Upper lobe of left lung (tissue), 6 donors: Measurements from ENCODE around the gene AGBL5. TPM values are rescaled to one million over a fixed set of nuclear protein-coding genes. Genes with fewer than 3 reads are reported as not detected.
A peak's percentile ranks its signal among the peaks of the same experiment; 100 is the strongest.

Experiments
- ATAC-seq, 2 donors: fragments of 200-7000 bp; cut with Tn5 transposase; one replicate each; pipeline ENCODE4 v1.9.1; 2022; ENCODE audit warnings: mild to moderate bottlenecking in 2 of 2, moderate library complexity in 2 of 2; ENCODE audit not compliant: low FRiP score in 2 of 2
- DNase-seq, 2 donors: peaks; one replicate each; pipeline ENCODE4 v3.0.0-alpha.2; 2019 to 2020
- H3K27ac ChIP-seq, 4 donors: fragments of 200-600 bp; sonication (generic); one replicate each; pipeline ENCODE4 v1.5.1; 2016 to 2019
- H3K27me3 ChIP-seq, 4 donors: fragments of 200-600 bp; sonication (generic); one replicate each; pipeline ENCODE4 v1.5.1; 2017 to 2019
- H3K36me3 ChIP-seq, 4 donors: fragments of 200-600 bp; sonication (generic); one replicate each; pipeline ENCODE4 v1.5.1; 2016 to 2019
- H3K4me1 ChIP-seq, 4 donors: fragments of 200-600 bp; sonication (generic); one replicate each; pipeline ENCODE4 v1.5.1; 2018 to 2019
- H3K4me3 ChIP-seq, 4 donors: fragments of 200-600 bp; sonication (generic); one replicate each; pipeline ENCODE4 v1.5.1; 2017 to 2019; ENCODE audit warnings: mild to moderate bottlenecking in 2 of 4, moderate library complexity in 1 of 4
- H3K9me3 ChIP-seq, 4 donors: fragments of 200-600 bp; sonication (generic); one replicate each; pipeline ENCODE4 v1.5.1; 2018 to 2019
- CTCF ChIP-seq, 6 experiments: fragments of 450-650 bp in 4 of 6; fragments of 200-600 bp in 2 of 6; sonication (generic) in 2 of 6; IDR thresholded peaks; one replicate each; pipeline ENCODE4 v1.5.1; 2016 to 2019; ENCODE audit warnings: antibody characterized with exemption in 6 of 6
- EP300 ChIP-seq, 4 donors: sonication (generic); formaldehyde crosslinking; IDR thresholded peaks; one replicate each; pipeline ENCODE4 v1.5.1; 2017; ENCODE audit warnings: antibody characterized with exemption in 4 of 4, control low read depth in 2 of 4
- POLR2A ChIP-seq, 4 donors: fragments of 450-650 bp; IDR thresholded peaks; one replicate each; pipeline ENCODE4 v1.5.1; 2016 to 2017; ENCODE audit warnings: antibody characterized with exemption in 4 of 4, mild to moderate bottlenecking in 2 of 4
- POLR2AphosphoS5 ChIP-seq, 2 donors: sonication (generic); formaldehyde crosslinking; IDR thresholded peaks; one replicate each; pipeline ENCODE4 v1.5.1; 2017; ENCODE audit warnings: antibody characterized with exemption in 2 of 2
- WGBS, 2 donors: methylation state at CpG; one replicate each; pipeline ENCODE4 v1.1.5; 2017 to 2018; 5-methylcytosine and 5-hydroxymethylcytosine counted together
- total RNA-seq, 6 donors: library from RNA; depleted of rRNA in 4 of 6; stranded (reverse); fragments of >200 nt in 4 of 6; gene quantifications; one replicate each; pipeline versions ENCODE4 v1.1.0 to v1.2.1, GENCODE V29; 2016 to 2021
- donor health status: DM: no; HTN: no; CAD: no; lungs with moderate emphysema.
- donor health status: DM: no; HTN: yes; CAD: no; lungs with severe emphysema.

The AGBL5 gene
- total RNA-seq, 6 donors from 2014 or later: 7.8 to 17.6 (median 14.3) TPM

- Histone ChIP-seq H3K9me3 (no peaks in the 10 kb centered on the region), H3K4me1 (peaks cover 14 to 31% (median 20%) of the 10 kb centered on the region in 4 donors), H3K27ac (peak overlapping the region; percentile 77 to 95 (median 92)), H3K36me3 (peaks cover 24 to 37% (median 35%) of the 10 kb centered on the region in 4 donors), H3K4me3 (peak overlapping the region; percentile 68 to 99 (median 91)), H3K27me3 (no peaks in the 10 kb centered on the region)
- DNase-seq: no peak
- 9 to 23% methylated on average over 3 to 11 of the region's 11 CpGs for WGBS, 2 donors
- TF ChIP-seq EP300 (IDR thresholded peaks at IDR 0.05) (no peak), CTCF (IDR thresholded peaks at IDR 0.05) (peak in 1 of 6 experiments; percentile 5)
- no peak for ATAC-seq
Observed at GRCh38 chr2:27033253-27033852, 18.1 kb upstream of the AGBL5 start.

- peaks cover 14 to 21% (median 16%) of the 10 kb centered on the region in 4 donors for H3K4me1 ChIP-seq
- H3K27me3 ChIP-seq: no peaks in the 10 kb centered on the region
- no peak overlapping the region for H3K4me3 ChIP-seq
- TF ChIP-seq POLR2A (IDR thresholded peaks at IDR 0.05) (no peak), EP300 (IDR thresholded peaks at IDR 0.05) (no peak), CTCF (IDR thresholded peaks at IDR 0.05) (no peak), POLR2AphosphoS5 (IDR thresholded peaks at IDR 0.05) (no peak)
- ATAC-seq (peak in 1 of 2 donors; percentile 11), DNase-seq (no peak)
- no peaks in the 10 kb centered on the region for H3K9me3 ChIP-seq
- H3K27ac ChIP-seq: no peak overlapping the region
- WGBS, 2 donors: 97% methylated on average over 6 of the region's 6 CpGs; no CpG with 5 or more reads in 1 of the 2 donors
- H3K36me3 ChIP-seq: peaks cover 44 to 78% (median 69%) of the 10 kb centered on the region in 4 donors
Observed at GRCh38 chr2:27038012-27038411, 13.5 kb upstream of the AGBL5 start.

GRCh38 chr2:27038631-27039339 lies 12.7 kb upstream of the AGBL5 start:
- peak in 1 of 2 donors; percentile 56 for DNase-seq
- Histone ChIP-seq H3K27me3 (no peaks in the 10 kb centered on the region), H3K9me3 (no peaks in the 10 kb centered on the region), H3K4me1 (peaks cover 10 to 15% (median 12%) of the 10 kb centered on the region in 4 donors), H3K36me3 (peaks cover 44 to 78% (median 69%) of the 10 kb centered on the region in 4 donors), H3K4me3 (no peak overlapping the region), H3K27ac (no peak overlapping the region)
- 90 to 96% methylated on average over 17 of the region's 17 CpGs for WGBS, 2 donors
- ATAC-seq: no peak
- TF ChIP-seq POLR2AphosphoS5 (IDR thresholded peaks at IDR 0.05): no peak
- no peak for TF ChIP-seq CTCF (IDR thresholded peaks at IDR 0.05)
- TF ChIP-seq EP300 (IDR thresholded peaks at IDR 0.05): no peak
- no peak for TF ChIP-seq POLR2A (IDR thresholded peaks at IDR 0.05)

- WGBS, 2 donors: 57 to 97% methylated on average over 1 to 6 of the region's 6 CpGs
- DNase-seq (no peak), ATAC-seq (no peak)
- Histone ChIP-seq H3K4me1 (peaks cover 4 to 8% (median 6%) of the 10 kb centered on the region in 4 donors), H3K27me3 (no peaks in the 10 kb centered on the region), H3K4me3 (no peak overlapping the region), H3K9me3 (no peaks in the 10 kb centered on the region), H3K36me3 (peaks cover 44 to 78% (median 69%) of the 10 kb centered on the region in 4 donors), H3K27ac (no peak overlapping the region)
- TF ChIP-seq EP300 (IDR thresholded peaks at IDR 0.05) (no peak), POLR2AphosphoS5 (IDR thresholded peaks at IDR 0.05) (no peak), POLR2A (IDR thresholded peaks at IDR 0.05) (no peak), CTCF (IDR thresholded peaks at IDR 0.05) (no peak)
Observed at GRCh38 chr2:27039426-27039825, 12.0 kb upstream of the AGBL5 start.
